Bronchial epithelial cell (primary cell): ENCODE measurements around the gene KICS2. TPM values are rescaled to one million over a fixed set of nuclear protein-coding genes. Genes with fewer than 3 reads are reported as not detected.

Source experiments
- DNase-seq: peaks from one replicate; pipeline ENCODE4 v3.0.0-alpha.2; 2010; ENCODE audit warnings: low read depth
- FAIRE-seq: peaks from 2 replicates; lab custom pipeline; 2011; peaks lifted over from hg19 to GRCh38; lab: Jason Lieb, UNC
- H3K27me3 ChIP-seq: 2 replicates; pipeline ENCODE4 v1.5.1; 2011; ENCODE audit warnings: low read length; ENCODE audit not compliant: control insufficient read depth, insufficient read depth
- H3K36me3 ChIP-seq: 2 replicates; pipeline ENCODE4 v1.5.1; 2011; ENCODE audit warnings: low read length; ENCODE audit not compliant: control insufficient read depth, insufficient read depth
- H3K4me3 ChIP-seq: 2 replicates; pipeline ENCODE4 v1.5.1; 2011; ENCODE audit warnings: mild to moderate bottlenecking, low read depth, low read length, control low read depth
- total RNA-seq: library from RNA; depleted of rRNA; stranded (reverse); fragments of >200 nt; gene quantifications from 2 replicates; pipeline ENCODE4 v1.2.1, GENCODE V29; 2014
- TF ChIP-seq, protein P1 (sequence below): IDR thresholded peaks from 2 replicates; pipeline ENCODE4 v1.5.1; 2011; ENCODE audit warnings: mild to moderate bottlenecking, moderate library complexity, low read length, control low read depth, inconsistent platforms; ENCODE audit not compliant: insufficient read depth, severe bottlenecking

KICS2 gene
- 6.7 and 9.0 TPM in 2 replicates for total RNA-seq

- TF ChIP-seq, protein P1, sequence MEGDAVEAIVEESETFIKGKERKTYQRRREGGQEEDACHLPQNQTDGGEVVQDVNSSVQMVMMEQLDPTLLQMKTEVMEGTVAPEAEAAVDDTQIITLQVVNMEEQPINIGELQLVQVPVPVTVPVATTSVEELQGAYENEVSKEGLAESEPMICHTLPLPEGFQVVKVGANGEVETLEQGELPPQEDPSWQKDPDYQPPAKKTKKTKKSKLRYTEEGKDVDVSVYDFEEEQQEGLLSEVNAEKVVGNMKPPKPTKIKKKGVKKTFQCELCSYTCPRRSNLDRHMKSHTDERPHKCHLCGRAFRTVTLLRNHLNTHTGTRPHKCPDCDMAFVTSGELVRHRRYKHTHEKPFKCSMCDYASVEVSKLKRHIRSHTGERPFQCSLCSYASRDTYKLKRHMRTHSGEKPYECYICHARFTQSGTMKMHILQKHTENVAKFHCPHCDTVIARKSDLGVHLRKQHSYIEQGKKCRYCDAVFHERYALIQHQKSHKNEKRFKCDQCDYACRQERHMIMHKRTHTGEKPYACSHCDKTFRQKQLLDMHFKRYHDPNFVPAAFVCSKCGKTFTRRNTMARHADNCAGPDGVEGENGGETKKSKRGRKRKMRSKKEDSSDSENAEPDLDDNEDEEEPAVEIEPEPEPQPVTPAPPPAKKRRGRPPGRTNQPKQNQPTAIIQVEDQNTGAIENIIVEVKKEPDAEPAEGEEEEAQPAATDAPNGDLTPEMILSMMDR, result no peak
- Histone ChIP-seq H3K36me3 (no peaks in the 10 kb centered on the region), H3K27me3 (no peaks in the 10 kb centered on the region), H3K4me3 (peak within 1 kb of the TSS; percentile 95)
- peak; percentile 84 for DNase-seq
- FAIRE-seq, result no peak
Observed at GRCh38 chr12:64222009-64222765, at the start of gene KICS2. Gene KICS2 (minus strand): TSS chr12:64222296. CDS start chr12:64222237, 59 bp downstream.

GRCh38 chr12:64270411-64270810, 48.3 kb upstream of the KICS2 start:
- Histone ChIP-seq H3K36me3 (no peaks in the 10 kb centered on the region), H3K4me3 (no peak overlapping the region), H3K27me3 (no peaks in the 10 kb centered on the region)
- FAIRE-seq (no peak), DNase-seq (no peak)
- TF ChIP-seq, protein P1, result no peak

GRCh38 chr12:64269161-64269560, 47.1 kb upstream of the KICS2 start:
- H3K27me3 ChIP-seq, result no peaks in the 10 kb centered on the region
- no peak overlapping the region for H3K4me3 ChIP-seq
- DNase-seq (no peak), FAIRE-seq (no peak)
- no peaks in the 10 kb centered on the region for H3K36me3 ChIP-seq
- TF ChIP-seq, protein P1, result no peak

DNA sequence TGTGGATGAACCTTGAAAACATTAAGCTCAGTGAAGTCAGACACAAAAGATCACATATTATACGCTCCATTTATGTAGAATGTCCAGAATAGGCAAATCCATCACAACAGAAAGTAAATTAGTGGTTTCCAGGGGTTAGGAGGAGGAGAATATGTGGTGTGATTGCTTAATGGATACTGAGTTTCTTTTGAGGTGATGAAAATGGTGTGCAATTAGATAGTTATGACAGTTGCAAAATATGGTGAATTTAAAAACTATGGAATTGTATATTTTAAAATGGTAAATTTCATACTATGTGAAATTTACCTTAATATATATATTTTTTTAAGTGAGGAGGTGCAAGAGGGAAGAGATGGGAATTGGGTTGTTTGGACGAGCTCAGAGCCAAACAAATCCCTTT, 46.3 kb upstream of the KICS2 start:
- Histone ChIP-seq H3K4me3 (no peak overlapping the region), H3K27me3 (no peaks in the 10 kb centered on the region), H3K36me3 (no peaks in the 10 kb centered on the region)
- no peak for DNase-seq
- TF ChIP-seq, protein P1, result no peak
- FAIRE-seq, result no peak

- H3K4me3 ChIP-seq, result no peak overlapping the region
- DNase-seq, result no peak
- no peaks in the 10 kb centered on the region for H3K36me3 ChIP-seq
- TF ChIP-seq, protein P1, result no peak
- no peak for FAIRE-seq
- no peaks in the 10 kb centered on the region for H3K27me3 ChIP-seq
Observed at GRCh38 chr12:64265839-64266238, 43.7 kb upstream of the KICS2 start.
